ENCODE measurements around the gene CAMK4. TPM values are rescaled to one million over a fixed set of nuclear protein-coding genes. Genes with fewer than 3 reads are reported as not detected.

The CAMK4 gene
- total and polyA plus RNA-seq, 9 of the 15 experiments (the other 6 are each of a cell fraction or from before 2014, with no cell fraction given), result 0.35 TPM; not detected in 8

DNA sequence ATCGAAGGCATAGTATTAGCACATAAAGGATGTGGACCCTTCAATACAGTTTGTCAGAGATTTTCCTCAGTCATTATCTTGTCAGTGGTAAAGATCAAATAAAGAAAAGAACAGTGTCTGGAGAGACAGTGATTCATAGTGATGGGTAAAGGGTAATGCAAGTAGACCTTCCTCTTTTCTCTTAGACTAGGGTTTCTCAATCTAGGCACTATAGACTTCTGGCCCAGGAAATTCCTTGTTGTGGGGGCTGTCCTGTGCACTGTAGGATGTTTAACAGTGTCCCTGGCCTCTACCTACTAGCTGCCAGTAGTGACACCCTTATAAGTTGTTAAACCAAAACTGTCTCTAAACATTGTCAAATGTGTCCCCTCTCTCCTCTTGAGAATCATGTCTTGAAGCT lies 6.9 kb downstream of the CAMK4 start:
- H4K20me1 ChIP-seq (replicated peaks; ENCODE audit: control insufficient read depth, insufficient read depth, low read length), result no peaks in the 10 kb centered on the region
- in situ Hi-C loops (cut with MboI), result no loop called here
- H3K4me2 ChIP-seq (ENCODE audit: insufficient read depth, low read length), result no peak overlapping the region
- H3K9ac ChIP-seq (ENCODE audit: insufficient read depth in 1 of 2, low read depth in 2 of 2, low read length in 2 of 2), result no peak overlapping the region
- H2AFZ ChIP-seq (ENCODE audit: low read depth, low read length), result no peak overlapping the region
- no peak overlapping the region for H3K27ac ChIP-seq (ENCODE audit: extremely low read depth, low read depth, low read length)
- DNase-seq (ENCODE audit: extremely low read depth in 1 of 4, low spot score in 3 of 4) (no peak), ATAC-seq (no peak), FAIRE-seq (no peak)
- 0% methylated on average over 1 of the region's 1 CpG for WGBS (ENCODE audit: insufficient coverage, low coverage, missing lambda C conversion rate)
- H3K4me1 ChIP-seq (replicated peaks in 1 of 2; ENCODE audit: control insufficient read depth in 2 of 2, insufficient read depth in 2 of 2, low read length in 2 of 2), result no peaks in the 10 kb centered on the region
- intact Hi-C loops (cut with micrococcal nuclease), result no loop called here
- H3K4me3 ChIP-seq, result no peak overlapping the region
- ChIA-PET POLR2A (no interaction called here), CTCF (ENCODE audit: low intra/inter-chr PET ratio) (no interaction called here)
- peaks cover 2 to 5% of the 10 kb centered on the region in 2 experiments; a peak in 1 of 5 replicates for H3K27me3 ChIP-seq (ENCODE audit: control insufficient read depth in 2 of 2, insufficient read depth in 2 of 2, low read length in 2 of 2)
- TF ChIP-seq ETV6 (IDR thresholded peaks at IDR 0.05; ENCODE audit: borderline replicate concordance in 1 of 2, low read depth in 2 of 2, low read length in 1 of 2), result no peak
- TF ChIP-seq ETV6 (CRISPR knock-in tag; IDR thresholded peaks at IDR 0.05; ENCODE audit: borderline replicate concordance), result no peak
- TF ChIP-seq JUND (IDR thresholded peaks at IDR 0.05; ENCODE audit: borderline replicate concordance, low read depth, low read length), result no peak
- TF ChIP-seq JUND (tag; IDR thresholded peaks at IDR 0.05; ENCODE audit: borderline replicate concordance, low read depth, low read length), result no peak
- TF ChIP-seq COPS2 (conservative IDR thresholded peaks at IDR 0.05), result no peak
- no peaks in the 10 kb centered on the region for H3K9me3 ChIP-seq (replicated peaks; ENCODE audit: control insufficient read depth, insufficient read depth, low read depth, low read length)
- H3K79me2 ChIP-seq (ENCODE audit: control insufficient read depth, insufficient read depth, low read length), result no peaks in the 10 kb centered on the region
- BruUV-seq (replicated peaks), result no TSS peak
- no peaks in the 10 kb centered on the region for H3K9me1 ChIP-seq (ENCODE audit: control insufficient read depth, insufficient read depth, low read length)
- no peaks in the 10 kb centered on the region for H3K36me3 ChIP-seq (ENCODE audit: control insufficient read depth, insufficient read depth, low read length)

DNA sequence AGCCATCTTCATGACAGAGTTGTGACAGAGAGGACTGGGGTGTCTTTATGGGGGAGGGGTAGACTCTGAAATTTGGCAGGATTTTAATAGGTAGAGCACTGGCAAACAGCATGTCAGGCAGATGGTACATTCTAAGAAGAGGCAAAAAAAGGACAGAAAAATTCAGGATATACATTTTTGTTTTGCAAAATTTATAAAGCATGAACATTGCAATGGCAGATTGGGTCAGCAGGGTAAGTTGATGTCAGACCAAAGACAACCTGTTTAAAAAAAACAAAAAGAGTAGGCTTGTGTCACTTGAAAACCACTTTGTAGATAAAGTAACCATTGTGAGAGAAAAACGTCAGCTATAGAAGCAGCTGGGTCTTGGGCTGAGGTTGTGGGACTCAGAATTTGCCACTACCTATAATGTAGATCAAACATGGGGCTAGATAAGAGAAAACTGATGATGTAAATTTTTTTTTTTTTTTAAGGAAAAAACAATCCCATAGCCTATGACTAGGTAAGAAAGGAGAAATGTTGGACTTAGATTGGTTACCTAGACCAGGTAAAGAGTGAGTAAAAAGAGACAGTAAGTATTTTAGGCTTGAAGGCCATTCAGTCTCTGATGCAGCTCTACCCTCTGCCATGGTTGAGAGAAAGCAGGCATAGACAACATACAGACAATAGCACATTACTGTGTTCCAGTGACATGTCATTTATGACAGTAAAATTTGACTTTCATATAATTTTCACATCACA lies 8.3 kb downstream of the CAMK4 start:
- ChIA-PET POLR2A (no interaction called here), CTCF (ENCODE audit: low intra/inter-chr PET ratio) (interaction anchor here (0.6 kb wide), 1 partner anchor 47 kb away, joined by 9 read pairs; no protein-coding TSS in a partner anchor)
- no TSS peak for BruUV-seq (replicated peaks)
- Histone ChIP-seq H3K4me3 (no peak overlapping the region), H3K9ac (ENCODE audit: insufficient read depth in 1 of 2, low read depth in 2 of 2, low read length in 2 of 2) (no peak overlapping the region), H3K27me3 (ENCODE audit: control insufficient read depth in 2 of 2, insufficient read depth in 2 of 2, low read length in 2 of 2) (peaks cover 0 to 5% of the 10 kb centered on the region in 2 experiments; a peak in 1 of 5 replicates), H3K36me3 (ENCODE audit: control insufficient read depth, insufficient read depth, low read length) (no peaks in the 10 kb centered on the region), H3K27ac (ENCODE audit: extremely low read depth, low read depth, low read length) (no peak overlapping the region), H3K9me3 (replicated peaks; ENCODE audit: control insufficient read depth, insufficient read depth, low read depth, low read length) (no peaks in the 10 kb centered on the region), H4K20me1 (replicated peaks; ENCODE audit: control insufficient read depth, insufficient read depth, low read length) (no peaks in the 10 kb centered on the region), H3K4me1 (replicated peaks in 1 of 2; ENCODE audit: control insufficient read depth in 2 of 2, insufficient read depth in 2 of 2, low read length in 2 of 2) (no peaks in the 10 kb centered on the region), H2AFZ (ENCODE audit: low read depth, low read length) (no peak overlapping the region), H3K4me2 (ENCODE audit: insufficient read depth, low read length) (no peak overlapping the region), H3K9me1 (ENCODE audit: control insufficient read depth, insufficient read depth, low read length) (no peaks in the 10 kb centered on the region), H3K79me2 (ENCODE audit: control insufficient read depth, insufficient read depth, low read length) (no peaks in the 10 kb centered on the region)
- FAIRE-seq (no peak), ATAC-seq (no peak), DNase-seq (ENCODE audit: extremely low read depth in 1 of 4, low spot score in 3 of 4) (no peak)
- TF ChIP-seq, protein P1, sequence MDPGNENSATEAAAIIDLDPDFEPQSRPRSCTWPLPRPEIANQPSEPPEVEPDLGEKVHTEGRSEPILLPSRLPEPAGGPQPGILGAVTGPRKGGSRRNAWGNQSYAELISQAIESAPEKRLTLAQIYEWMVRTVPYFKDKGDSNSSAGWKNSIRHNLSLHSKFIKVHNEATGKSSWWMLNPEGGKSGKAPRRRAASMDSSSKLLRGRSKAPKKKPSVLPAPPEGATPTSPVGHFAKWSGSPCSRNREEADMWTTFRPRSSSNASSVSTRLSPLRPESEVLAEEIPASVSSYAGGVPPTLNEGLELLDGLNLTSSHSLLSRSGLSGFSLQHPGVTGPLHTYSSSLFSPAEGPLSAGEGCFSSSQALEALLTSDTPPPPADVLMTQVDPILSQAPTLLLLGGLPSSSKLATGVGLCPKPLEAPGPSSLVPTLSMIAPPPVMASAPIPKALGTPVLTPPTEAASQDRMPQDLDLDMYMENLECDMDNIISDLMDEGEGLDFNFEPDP (CRISPR knock-in tag; IDR thresholded peaks at IDR 0.05), result no peak
- TF ChIP-seq, protein P2, sequence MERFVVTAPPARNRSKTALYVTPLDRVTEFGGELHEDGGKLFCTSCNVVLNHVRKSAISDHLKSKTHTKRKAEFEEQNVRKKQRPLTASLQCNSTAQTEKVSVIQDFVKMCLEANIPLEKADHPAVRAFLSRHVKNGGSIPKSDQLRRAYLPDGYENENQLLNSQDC (CRISPR knock-in tag; IDR thresholded peaks at IDR 0.05), result no peak
- in situ Hi-C loops (cut with MboI) (no loop called here), intact Hi-C loops (cut with micrococcal nuclease) (no loop called here)
- 0% methylated on average over 1 of the region's 1 CpG for WGBS (ENCODE audit: insufficient coverage, low coverage, missing lambda C conversion rate)
